B cell (primary cell): ENCODE data around the gene EFNA2. TPM values are rescaled to one million over a fixed set of nuclear protein-coding genes. Genes with fewer than 3 reads are reported as not detected.

Source experiments
- ATAC-seq: fragments of 200-7000 bp; cut with Tn5 transposase; one replicate; pipeline ENCODE4 v1.10.0; 2021; ENCODE audit warnings: low read depth, mild to moderate bottlenecking, moderate number of reproducible peaks, moderate library complexity
- CTCF ChIA-PET: fragments of 350-600 bp; sonication (Branson Sonifier 250); formaldehyde crosslinking; loops from one replicate; lab custom pipeline; 2021; ENCODE audit warnings: antibody characterized with exemption, inconsistent platforms; lab: Charles Lee
- POLR2A ChIA-PET: fragments of 350-600 bp; sonication (Branson Sonifier 250); formaldehyde crosslinking; loops from one replicate; lab custom pipeline; 2021; ENCODE audit warnings: antibody characterized with exemption; lab: Charles Lee
- DNase-seq: peaks from one replicate; pipeline ENCODE4 v3.0.0; 2013
- H2AFZ ChIP-seq: 2 replicates; pipeline ENCODE4 v1.6.1; 2012; ENCODE audit warnings: mild to moderate bottlenecking, low read depth, low read length; ENCODE audit not compliant: insufficient read depth, poor library complexity, severe bottlenecking
- H3K27ac ChIP-seq, 2 donors: 1 replicate in 1 of 2; 2 replicates in 1 of 2; pipeline ENCODE4 v1.5.1; 2012 to 2013; ENCODE audit warnings: low read length in 2 of 2, mild to moderate bottlenecking in 2 of 2, moderate library complexity in 1 of 2
- H3K27me3 ChIP-seq, 4 experiments: fragments of 200-600 bp in 1 of 4; sonication (generic) in 1 of 4; replicated peaks in 1 of 4; 1 replicate in 2 of 4; 2 replicates in 2 of 4; pipeline versions ENCODE4 v1.6.1 to v1.7.0; 2013 to 2016; ENCODE audit warnings: low read length in 3 of 4, mild to moderate bottlenecking in 2 of 4, mixed read lengths in 1 of 4, moderate library complexity in 1 of 4; ENCODE audit not compliant: insufficient read depth in 4 of 4, control insufficient read depth in 3 of 4; ENCODE audit errors: control extremely low read depth in 1 of 4
- H3K36me3 ChIP-seq, 2 experiments: replicated peaks in 1 of 2; 1 replicate in 1 of 2; 2 replicates in 1 of 2; pipeline versions ENCODE4 v1.6.1 to v1.7.1; 2013; ENCODE audit warnings: low read length in 1 of 2; ENCODE audit not compliant: insufficient read depth in 2 of 2, control insufficient read depth in 1 of 2; ENCODE audit errors: control extremely low read depth in 1 of 2, extremely low read depth in 1 of 2
- H3K4me1 ChIP-seq, 2 donors: fragments of 200-600 bp in 1 of 2; sonication (generic) in 1 of 2; 1 replicate in 1 of 2; 2 replicates in 1 of 2; pipeline versions ENCODE4 v1.5.1 to v1.6.1; 2013 to 2017; ENCODE audit warnings: low read length in 2 of 2; ENCODE audit not compliant: control insufficient read depth in 2 of 2, insufficient read depth in 2 of 2
- H3K4me2 ChIP-seq: replicated peaks from 2 replicates; pipeline ENCODE3; 2012; ENCODE audit warnings: mild to moderate bottlenecking, low read depth, low read length; ENCODE audit not compliant: poor library complexity, severe bottlenecking
- H3K4me3 ChIP-seq, 5 experiments: fragments of 200-600 bp in 1 of 5; sonication (generic) in 1 of 5; 1 replicate in 3 of 5; 2 replicates in 2 of 5; pipeline versions ENCODE4 v1.5.1 to v1.7.0; 2011 to 2016; ENCODE audit warnings: low read length in 4 of 5, mild to moderate bottlenecking in 4 of 5, low read depth in 2 of 5, control low read depth in 1 of 5, moderate library complexity in 1 of 5; ENCODE audit not compliant: insufficient read depth in 1 of 5; ENCODE audit errors: control extremely low read depth in 1 of 5, extremely low read depth in 1 of 5
- H3K79me2 ChIP-seq: fragments of 200-600 bp; sonication (generic); one replicate; pipeline ENCODE4 v1.6.0; 2016; ENCODE audit warnings: low read length; ENCODE audit not compliant: control insufficient read depth, insufficient read depth
- H3K9ac ChIP-seq: fragments of 200-600 bp; sonication (generic); 2 replicates; pipeline ENCODE4 v1.6.1; 2017; ENCODE audit warnings: mild to moderate bottlenecking, low read length, moderate library complexity
- H3K9me3 ChIP-seq, 3 donors: one replicate each; pipeline versions ENCODE4 v1.6.1 to v1.7.1; 2013; ENCODE audit warnings: low read length in 2 of 3; ENCODE audit not compliant: control insufficient read depth in 2 of 3, insufficient read depth in 1 of 3; ENCODE audit errors: control extremely low read depth in 1 of 3
- H4K20me1 ChIP-seq: 2 replicates; pipeline ENCODE4 v1.6.0; 2012; ENCODE audit warnings: mild to moderate bottlenecking, low read length; ENCODE audit not compliant: insufficient read depth, control insufficient read depth, poor library complexity, severe bottlenecking
- H3K27ac Mint-ChIP-seq: one replicate; pipeline ENCODE4 v1.8.0; 2021; ENCODE audit warnings: mixed read lengths
- H3K27me3 Mint-ChIP-seq: one replicate; pipeline ENCODE4 v1.8.0; 2021; ENCODE audit warnings: mixed read lengths
- H3K4me1 Mint-ChIP-seq: one replicate; pipeline ENCODE4 v1.8.0; 2021; ENCODE audit warnings: mixed read lengths
- H3K4me3 Mint-ChIP-seq: one replicate; pipeline ENCODE4 v1.8.0; 2021; ENCODE audit warnings: mixed read lengths
- H3K9me3 Mint-ChIP-seq: one replicate; pipeline ENCODE4 v1.8.0; 2022; ENCODE audit warnings: mixed read lengths; ENCODE audit not compliant: insufficient read depth
- EZH2 ChIP-seq: IDR thresholded peaks from 2 replicates; pipeline ENCODE4 v1.6.1; 2012; ENCODE audit warnings: borderline replicate concordance, low read depth, mild to moderate bottlenecking, moderate library complexity, low read length; ENCODE audit not compliant: insufficient read depth, poor library complexity, severe bottlenecking
- WGBS: methylation state at CpG from one replicate; pipeline ENCODE4 v1.1.5; 2013; ENCODE audit warnings: missing lambda C conversion rate; ENCODE audit not compliant: insufficient coverage; 5-methylcytosine and 5-hydroxymethylcytosine counted together
- intact Hi-C: fragments of 100-400 bp; cut with micrococcal nuclease; formaldehyde crosslinking; loops from one replicate; pipeline ENCODE4 v1.10.0; 2022
- polyA plus RNA-seq: library from polyadenylated mRNA; depleted of rRNA; stranded (reverse); fragments of >200 nt; gene quantifications from 2 replicates; pipeline ENCODE4 v1.2.3, GENCODE V29; 2012
- total RNA-seq, 2 donors: library from RNA; stranded (reverse); fragments of 120-200 nt in 1 of 2; gene quantifications; 1 replicate in 1 of 2; 2 replicates in 1 of 2; pipeline versions ENCODE4 v1.2.3 to v1.2.4, GENCODE V29; 2013 to 2022
- TF ChIP-seq, protein P1 (sequence below): fragments of 200-600 bp; IDR thresholded peaks from one replicate; pipeline ENCODE4 v1.8.0; 2022; ENCODE audit warnings: antibody characterized with exemption, mild to moderate bottlenecking

EFNA2 gene
- total and polyA plus RNA-seq, 2 donors (not counting 1 experiment from before 2014, with no cell fraction given) = not detected

DNA sequence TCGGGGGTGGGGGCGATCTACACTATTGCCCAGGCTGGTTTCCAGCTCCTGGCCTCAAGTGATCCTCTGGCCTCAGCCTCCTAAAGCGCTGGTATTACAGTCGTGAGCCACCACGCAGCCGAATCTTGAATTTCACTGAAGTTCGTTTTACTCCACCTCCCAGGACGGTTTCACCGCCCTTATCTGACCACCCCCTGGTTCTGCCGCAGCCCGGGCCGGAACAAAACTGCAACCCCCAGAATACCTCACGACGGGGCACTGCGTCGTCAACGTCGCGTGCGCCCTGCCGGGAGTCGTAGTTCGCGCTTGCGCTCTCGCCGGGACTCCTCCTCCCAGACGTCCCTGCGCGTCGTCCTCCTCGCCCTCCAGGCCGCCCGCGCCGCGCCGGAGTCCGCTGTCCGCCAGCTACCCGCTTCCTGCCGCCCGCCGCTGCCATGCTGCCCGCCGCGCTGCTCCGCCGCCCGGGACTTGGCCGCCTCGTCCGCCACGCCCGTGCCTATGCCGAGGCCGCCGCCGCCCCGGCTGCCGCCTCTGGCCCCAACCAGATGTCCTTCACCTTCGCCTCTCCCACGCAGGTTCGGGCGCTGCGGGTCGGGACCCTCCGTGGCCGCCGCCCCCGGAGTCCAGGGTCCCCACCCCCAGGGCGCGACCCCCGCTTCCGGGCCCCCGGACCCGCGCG lies 44.1 kb upstream of the EFNA2 start, which contains the start of gene ATP5F1D:
Gene ATP5F1D (plus strand): TSS at position 335 of the 679 bp plus-strand sequence. CDS start 100 bp downstream, at position 435.
- Histone ChIP-seq H3K9me3 (no peaks in the 10 kb centered on the region), H3K27me3 (peaks cover 0 to 11% (median 4%) of the 10 kb centered on the region in 4 experiments), H4K20me1 (peaks cover 17% of the 10 kb centered on the region), H3K4me3 (peak within 1 kb of the TSS; percentile 28 to 92 (median 57)), H2AFZ (peak within 1 kb of the TSS; percentile 76), H3K79me2 (peaks cover 23% of the 10 kb centered on the region), H3K27ac (peak within 1 kb of the TSS; percentile 24 to 65), H3K4me2 (peak within 1 kb of the TSS; percentile 99), H3K36me3 (peaks cover 0 to 4% of the 10 kb centered on the region in 2 experiments), H3K4me1 (peaks cover 44 to 70% of the 10 kb centered on the region in 2 donors), H3K9ac (peak within 1 kb of the TSS; percentile 80)
- Mint-ChIP-seq H3K27ac (peak within 1 kb of the TSS; percentile 85), H3K4me3 (peak within 1 kb of the TSS; percentile 88), H3K4me1 (peaks cover 40% of the 10 kb centered on the region), H3K27me3 (peaks cover 8% of the 10 kb centered on the region), H3K9me3 (no peaks in the 10 kb centered on the region)
- under 1% methylated on average over 79 of the region's 79 CpGs for WGBS
- peak; percentile 70 for ATAC-seq
- POLR2A ChIA-PET = interaction anchor here (0.6 to 7.8 kb wide), 4 partner anchors 23 to 448 kb away, joined by 3 to 402 read pairs (median 6); partner anchors contain the start of genes ARHGAP45 and CIRBP
- peak; percentile 94 for DNase-seq
- TF ChIP-seq, protein P1, sequence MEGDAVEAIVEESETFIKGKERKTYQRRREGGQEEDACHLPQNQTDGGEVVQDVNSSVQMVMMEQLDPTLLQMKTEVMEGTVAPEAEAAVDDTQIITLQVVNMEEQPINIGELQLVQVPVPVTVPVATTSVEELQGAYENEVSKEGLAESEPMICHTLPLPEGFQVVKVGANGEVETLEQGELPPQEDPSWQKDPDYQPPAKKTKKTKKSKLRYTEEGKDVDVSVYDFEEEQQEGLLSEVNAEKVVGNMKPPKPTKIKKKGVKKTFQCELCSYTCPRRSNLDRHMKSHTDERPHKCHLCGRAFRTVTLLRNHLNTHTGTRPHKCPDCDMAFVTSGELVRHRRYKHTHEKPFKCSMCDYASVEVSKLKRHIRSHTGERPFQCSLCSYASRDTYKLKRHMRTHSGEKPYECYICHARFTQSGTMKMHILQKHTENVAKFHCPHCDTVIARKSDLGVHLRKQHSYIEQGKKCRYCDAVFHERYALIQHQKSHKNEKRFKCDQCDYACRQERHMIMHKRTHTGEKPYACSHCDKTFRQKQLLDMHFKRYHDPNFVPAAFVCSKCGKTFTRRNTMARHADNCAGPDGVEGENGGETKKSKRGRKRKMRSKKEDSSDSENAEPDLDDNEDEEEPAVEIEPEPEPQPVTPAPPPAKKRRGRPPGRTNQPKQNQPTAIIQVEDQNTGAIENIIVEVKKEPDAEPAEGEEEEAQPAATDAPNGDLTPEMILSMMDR = no peak
- no peak for TF ChIP-seq EZH2
- intact Hi-C loops = loop anchor here (1.0 to 10.0 kb wide), 8 partner anchors 109 to 1943 kb away; partner anchors contain the start of genes CNN2, GPX4, NCLN and RNU6-2
- CTCF ChIA-PET = interaction anchor here (0.6 to 8.0 kb wide), 10 partner anchors 18 to 257 kb away, joined by 3 to 658 read pairs (median 3); partner anchors contain the start of genes CIRBP, FAM174C and WDR18
